H1 (cell line): ENCODE measurements around the gene BOD1L2. TPM values are rescaled to one million over a fixed set of nuclear protein-coding genes. Genes with fewer than 3 reads are reported as not detected.

ENCODE experiments used
- CTCF ChIA-PET: fragments of 300-600 bp; sonication (Branson Sonifier 250); formaldehyde crosslinking; loops from one replicate; lab custom pipeline; 2021; ENCODE audit not compliant: partially characterized antibody; lab: Charles Lee
- POLR2A ChIA-PET: fragments of 300-600 bp; sonication (Branson Sonifier 250); formaldehyde crosslinking; loops from one replicate; lab custom pipeline; 2021; ENCODE audit warnings: inconsistent platforms; ENCODE audit not compliant: partially characterized antibody; lab: Charles Lee
- DNase-seq, 2 experiments: peaks; one replicate each; pipeline versions ENCODE4 v3.0.0 to v3.0.0-alpha.2; 2010 to 2022; ENCODE audit warnings: low spot score in 2 of 2, low read depth in 1 of 2, mixed read lengths in 1 of 2
- FAIRE-seq: peaks from 2 replicates; lab custom pipeline; 2011; peaks lifted over from hg19 to GRCh38; lab: Jason Lieb, UNC
- H2AFZ ChIP-seq: 2 replicates; pipeline ENCODE4 v1.8.1; 2012; ENCODE audit warnings: low read length, inconsistent platforms
- H2AK5ac ChIP-seq: 2 replicates; pipeline ENCODE4 v1.6.1; 2013; ENCODE audit warnings: low read depth, low read length
- H2BK120ac ChIP-seq: replicated peaks from 2 replicates; pipeline ENCODE3; 2013; ENCODE audit warnings: low read depth, low read length, inconsistent platforms
- H2BK12ac ChIP-seq: 2 replicates; pipeline ENCODE4 v1.6.1; 2013; ENCODE audit warnings: low read depth, low read length
- H2BK15ac ChIP-seq: 2 replicates; pipeline ENCODE4 v1.6.1; 2013; ENCODE audit warnings: low read length
- H2BK20ac ChIP-seq: 2 replicates; pipeline ENCODE4 v1.6.1; 2013; ENCODE audit warnings: low read length
- H2BK5ac ChIP-seq: 2 replicates; pipeline ENCODE4 v1.6.1; 2013; ENCODE audit warnings: low read depth, low read length
- H3K14ac ChIP-seq: 2 replicates; pipeline ENCODE4 v1.6.1; 2013; ENCODE audit warnings: inconsistent platforms; ENCODE audit not compliant: insufficient read length
- H3K18ac ChIP-seq: 2 replicates; pipeline ENCODE4 v1.6.1; 2013; ENCODE audit warnings: low read length; ENCODE audit errors: extremely low read depth
- H3K23ac ChIP-seq: 2 replicates; pipeline ENCODE4 v1.6.1; 2013; ENCODE audit warnings: inconsistent platforms; ENCODE audit not compliant: insufficient read length
- H3K23me2 ChIP-seq: 2 replicates; pipeline ENCODE4 v1.6.1; 2013; ENCODE audit warnings: low read depth, low read length
- H3K27ac ChIP-seq: 2 replicates; pipeline ENCODE4 v1.6.1; 2011; ENCODE audit warnings: low read depth, low read length, inconsistent platforms
- H3K27me3 ChIP-seq, 4 experiments: replicated peaks in 1 of 4; 1 replicate in 1 of 4; 2 replicates in 3 of 4; pipeline versions ENCODE4 v1.6.1 to v1.8.1; 2011 to 2013; ENCODE audit warnings: low read length in 3 of 4, mild to moderate bottlenecking in 3 of 4, inconsistent platforms in 2 of 4, mixed read lengths in 2 of 4, moderate library complexity in 1 of 4; ENCODE audit not compliant: control insufficient read depth in 3 of 4, insufficient read depth in 3 of 4; ENCODE audit errors: extremely low read depth in 1 of 4
- H3K36me3 ChIP-seq, 4 experiments: 2 replicates each; pipeline versions ENCODE4 v1.6.1 to v1.8.1; 2011 to 2013; ENCODE audit warnings: mild to moderate bottlenecking in 4 of 4, low read length in 3 of 4, moderate library complexity in 2 of 4, control low read depth in 1 of 4, inconsistent platforms in 1 of 4; ENCODE audit not compliant: insufficient read depth in 4 of 4, control insufficient read depth in 2 of 4
- H3K4ac ChIP-seq: replicated peaks from 2 replicates; pipeline ENCODE3; 2013; ENCODE audit warnings: low read length, low read depth, mixed read lengths, inconsistent platforms; ENCODE audit not compliant: insufficient read length
- H3K4me1 ChIP-seq, 4 experiments: replicated peaks in 1 of 4; 1 replicate in 1 of 4; 2 replicates in 3 of 4; pipeline versions ENCODE4 v1.6.1 to v1.8.1; 2011 to 2013; ENCODE audit warnings: low read length in 3 of 4, inconsistent platforms in 2 of 4, mixed read lengths in 1 of 4; ENCODE audit not compliant: insufficient read depth in 4 of 4, control insufficient read depth in 3 of 4
- H3K4me2 ChIP-seq, 2 experiments: 2 replicates each; pipeline versions ENCODE4 v1.6.1 to v1.8.1; 2011 to 2013; ENCODE audit warnings: low read depth in 2 of 2, low read length in 2 of 2, control low read depth in 1 of 2, inconsistent platforms in 1 of 2, mild to moderate bottlenecking in 1 of 2; ENCODE audit not compliant: insufficient read depth in 1 of 2
- H3K4me3 ChIP-seq, 4 experiments: fragments of 200-600, 300-600 bp in 1 of 4; sonication (generic), shearing (Covaris generic), sonication (Bioruptor Twin) in 1 of 4; 2 replicates each; pipeline versions ENCODE4 v1.5.1 to v1.8.1; 2011 to 2016; ENCODE audit warnings: low read length in 4 of 4, low read depth in 3 of 4, control low read depth in 2 of 4, inconsistent platforms in 2 of 4, mild to moderate bottlenecking in 2 of 4, mixed read lengths in 1 of 4, moderate library complexity in 1 of 4; ENCODE audit not compliant: insufficient read depth in 2 of 4; ENCODE audit errors: extremely low read depth in 1 of 4
- H3K56ac ChIP-seq: replicated peaks from 2 replicates; pipeline ENCODE3; 2013; ENCODE audit warnings: low read depth, mild to moderate bottlenecking, mixed read lengths, low read length, inconsistent platforms; ENCODE audit not compliant: insufficient read length
- H3K79me1 ChIP-seq: 2 replicates; pipeline ENCODE4 v1.6.1; 2013; ENCODE audit warnings: low read depth, low read length, control low read depth
- H3K79me2 ChIP-seq, 2 experiments: 2 replicates each; pipeline versions ENCODE4 v1.6.1 to v1.8.1; 2012 to 2013; ENCODE audit warnings: low read length in 2 of 2, mild to moderate bottlenecking in 2 of 2, inconsistent platforms in 1 of 2; ENCODE audit not compliant: insufficient read depth in 2 of 2, control insufficient read depth in 1 of 2
- H3K9ac ChIP-seq, 4 experiments: replicated peaks in 1 of 4; 1 replicate in 1 of 4; 2 replicates in 3 of 4; pipeline versions ENCODE4 v1.6.1 to v1.8.1; 2011 to 2013; ENCODE audit warnings: low read depth in 3 of 4, low read length in 3 of 4, control low read depth in 2 of 4, mild to moderate bottlenecking in 2 of 4, moderate library complexity in 2 of 4, inconsistent platforms in 1 of 4; ENCODE audit errors: extremely low read depth in 1 of 4
- H3K9me3 ChIP-seq, 2 experiments: 2 replicates each; pipeline versions ENCODE4 v1.6.1 to v1.8.1; 2012 to 2013; ENCODE audit warnings: mild to moderate bottlenecking in 2 of 2, moderate library complexity in 2 of 2, control low read depth in 1 of 2, inconsistent platforms in 1 of 2, low read depth in 1 of 2, low read length in 1 of 2, mixed read lengths in 1 of 2; ENCODE audit not compliant: insufficient read depth in 2 of 2
- H4K20me1 ChIP-seq, 2 experiments: replicated peaks in 1 of 2; 2 replicates each; pipeline versions ENCODE3 to v1.8.1; 2011 to 2013; ENCODE audit warnings: inconsistent platforms in 2 of 2, low read length in 2 of 2, mild to moderate bottlenecking in 1 of 2; ENCODE audit not compliant: insufficient read depth in 2 of 2, control insufficient read depth in 1 of 2
- H4K5ac ChIP-seq: 2 replicates; pipeline ENCODE4 v1.6.1; 2013; ENCODE audit warnings: low read length, low read depth, mixed read lengths, inconsistent platforms; ENCODE audit not compliant: insufficient read length
- H4K8ac ChIP-seq: 2 replicates; pipeline ENCODE4 v1.8.0; 2013; ENCODE audit warnings: mild to moderate bottlenecking, moderate library complexity, low read length, inconsistent platforms; ENCODE audit not compliant: insufficient read depth; ENCODE audit errors: extremely low read depth
- H4K91ac ChIP-seq: replicated peaks from 2 replicates; pipeline ENCODE3; 2013; ENCODE audit warnings: low read length, mixed read lengths, inconsistent platforms; ENCODE audit not compliant: insufficient read length
- ASH2L ChIP-seq: fragments of 200-600, 300-600 bp; sonication (generic); IDR thresholded peaks from one replicate; pipeline ENCODE4 v1.7.1; 2017; ENCODE audit warnings: low read length
- E2F6 ChIP-seq: IDR thresholded peaks from 2 replicates; pipeline ENCODE4 v1.6.1; 2012; ENCODE audit warnings: inconsistent platforms
- WGBS, 2 experiments: shearing (Covaris generic) in 1 of 2; methylation state at CpG; one replicate each; pipeline versions ENCODE4 v1.1.6 to v1.1.7; 2013 to 2015; ENCODE audit warnings: low lambda C conversion rate in 2 of 2, mixed read lengths in 2 of 2, inconsistent platforms in 1 of 2, low coverage in 1 of 2, missing lambda C conversion rate in 1 of 2; ENCODE audit not compliant: insufficient replicate concordance in 2 of 2, insufficient coverage in 1 of 2, insufficient read length in 1 of 2; ENCODE audit errors: extremely low coverage in 1 of 2, missing lambda C conversion rate in 1 of 2; 5-methylcytosine and 5-hydroxymethylcytosine counted together
- long read RNA-seq, 2 experiments: library from RNA in 1 of 2; library from capped mRNA in 1 of 2; stranded (forward); transcript quantifications; one replicate each; pipeline ENCODE4 v2.0.0, GENCODE V29; 2021; ENCODE audit warnings: inconsistent platforms in 1 of 2
- polyA minus RNA-seq, 3 experiments: library from RNA; depleted of rRNA, polyadenylated mRNA; stranded (reverse); fragments of >200 nt; gene quantifications; 1 replicate in 2 of 3; 2 replicates in 1 of 3; pipeline ENCODE4 v1.2.3, GENCODE V29; 2011
- polyA plus RNA-seq, 7 experiments: library from polyadenylated mRNA; depleted of rRNA in 3 of 7; stranded (reverse) in 5 of 7; unstranded in 2 of 7; fragments of >200 nt in 5 of 7; fragments of 200-250 nt in 2 of 7; gene quantifications; 1 replicate in 5 of 7; 2 replicates in 1 of 7; 4 replicates in 1 of 7; pipeline versions ENCODE4 v1.2.1 to v1.2.3, GENCODE V29; 2011 to 2013; ENCODE audit warnings: missing spikeins in 2 of 7, mixed read lengths in 2 of 7
- total RNA-seq: library from RNA; stranded (reverse); fragmentation: NEBNext Ultra II Directional; extraction: Animal tissue kit (Norgen Biotek cat#: 25700); gene quantifications from 2 replicates; pipeline ENCODE4 v1.2.1, GENCODE V29; 2021

Gene BOD1L2
- total RNA-seq (not detected in 2 replicates), polyA plus RNA-seq (2011; rRNA removed) (not detected in 2 replicates), polyA minus RNA-seq (2011; rRNA and poly(A)+ RNA removed) (0.06 TPM in 1 of 2 replicates, not detected in the other)
- not detected for polyA plus RNA-seq (2011; cell fraction: cytosol; rRNA removed)
- polyA plus RNA-seq (2011; cell fraction: nucleus; rRNA removed) = 0.07 TPM
- polyA plus RNA-seq (2012, experiment 1 of 2) = not detected in 4 replicates
- not detected for polyA plus RNA-seq (2012, experiment 2 of 2)
- polyA plus RNA-seq (2013, experiment 1 of 2) = not detected
- not detected for polyA plus RNA-seq (2013, experiment 2 of 2)
- polyA minus RNA-seq (2011; cell fraction: cytosol; rRNA and poly(A)+ RNA removed) = not detected
- 0.20 TPM for polyA minus RNA-seq (2011; cell fraction: nucleus; rRNA and poly(A)+ RNA removed)
- long read RNA-seq, experiment 1 = 0 reads
- long read RNA-seq, experiment 2 = 0 reads

DNA sequence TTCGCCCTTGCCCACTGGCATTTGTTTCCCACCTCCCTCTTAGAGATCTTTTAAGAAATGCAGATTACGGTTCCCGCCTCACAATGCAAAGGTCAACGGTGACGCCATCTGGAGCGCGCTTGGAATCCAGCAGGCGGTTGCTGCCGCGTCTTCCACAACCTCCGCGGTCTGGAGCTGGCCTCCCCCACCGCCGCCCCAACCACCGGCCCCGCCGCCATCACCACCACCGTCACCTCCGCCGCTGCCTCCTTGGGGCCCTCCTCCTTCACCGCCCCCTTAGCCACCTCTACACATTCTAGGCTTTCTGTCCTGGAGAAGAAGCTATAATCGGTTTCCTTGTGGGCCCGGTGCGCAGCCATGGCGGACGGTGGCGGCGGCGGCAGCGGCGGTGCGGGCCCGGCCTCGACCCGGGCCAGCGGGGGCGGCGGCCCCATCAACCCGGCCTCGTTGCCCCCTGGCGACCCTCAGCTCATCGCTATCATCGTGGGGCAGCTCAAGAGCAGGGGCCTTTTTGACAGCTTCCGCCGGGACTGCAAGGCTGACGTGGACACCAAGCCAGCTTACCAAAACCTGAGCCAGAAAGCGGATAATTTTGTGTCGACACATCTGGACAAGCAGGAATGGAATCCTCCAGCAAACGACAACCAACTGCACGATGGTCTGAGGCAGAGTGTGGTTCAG is at the start of gene BOD1L2:
TSS of gene BOD1L2 (plus strand) at position 132 of the 681 bp plus-strand sequence. CDS start at position 358, 226 bp downstream.
- POLR2A ChIA-PET = interaction anchor here (1.3 kb wide), 1 partner anchor 13 kb away, joined by 3 read pairs; no protein-coding TSS in a partner anchor
- no peak within 1 kb of the TSS for H3K4me2 ChIP-seq
- H4K5ac ChIP-seq = no peak within 1 kb of the TSS
- H3K79me2 ChIP-seq = no peaks in the 10 kb centered on the region
- no peak within 1 kb of the TSS for H4K8ac ChIP-seq
- no peak within 1 kb of the TSS for H2BK20ac ChIP-seq
- 93% methylated on average over 25 of the region's 50 CpGs; no CpG with 5 or more reads in 1 of the 2 experiments for WGBS, 2 experiments
- H3K18ac ChIP-seq = no peak within 1 kb of the TSS
- H3K36me3 ChIP-seq = no peaks in the 10 kb centered on the region
- H3K23me2 ChIP-seq = no peaks in the 10 kb centered on the region
- H3K4me1 ChIP-seq = peaks cover 2 to 7% (median 4%) of the 10 kb centered on the region in 4 experiments; a peak in 4 of 7 replicates
- DNase-seq (no peak), FAIRE-seq (no peak)
- H4K91ac ChIP-seq = no peak within 1 kb of the TSS
- H2AFZ ChIP-seq = no peak within 1 kb of the TSS
- H4K20me1 ChIP-seq = no peaks in the 10 kb centered on the region
- no peak within 1 kb of the TSS; the same call in 1 of the 2 replicates for H2BK5ac ChIP-seq
- H3K4ac ChIP-seq = no peak within 1 kb of the TSS
- H3K14ac ChIP-seq = no peak within 1 kb of the TSS
- H2AK5ac ChIP-seq = no peak within 1 kb of the TSS
- H2BK12ac ChIP-seq = no peak within 1 kb of the TSS; the same call in 1 of the 2 replicates
- no peak within 1 kb of the TSS for H2BK120ac ChIP-seq
- no peaks in the 10 kb centered on the region for H3K27me3 ChIP-seq
- no peaks in the 10 kb centered on the region for H3K79me1 ChIP-seq
- no peaks in the 10 kb centered on the region for H3K9me3 ChIP-seq
- no peak within 1 kb of the TSS for H3K23ac ChIP-seq
- TF ChIP-seq ASH2L = no peak
- TF ChIP-seq E2F6 = 0 out of 2 replicates have a peak, but pooled peaks have one; percentile 29
- no peak within 1 kb of the TSS for H2BK15ac ChIP-seq
- no peak within 1 kb of the TSS for H3K27ac ChIP-seq
- H3K4me3 ChIP-seq = no peak within 1 kb of the TSS
- CTCF ChIA-PET = interaction anchor here (0.6 to 4.8 kb wide), 2 partner anchors 11 to 206 kb away, joined by 4 to 21 read pairs; no protein-coding TSS in a partner anchor
- no peak within 1 kb of the TSS for H3K56ac ChIP-seq
- H3K9ac ChIP-seq = no peak within 1 kb of the TSS
